ENCODE measurements around the gene SLC35G1. TPM values are rescaled to one million over a fixed set of nuclear protein-coding genes. Genes with fewer than 3 reads are reported as not detected.

The SLC35G1 gene, protein sequence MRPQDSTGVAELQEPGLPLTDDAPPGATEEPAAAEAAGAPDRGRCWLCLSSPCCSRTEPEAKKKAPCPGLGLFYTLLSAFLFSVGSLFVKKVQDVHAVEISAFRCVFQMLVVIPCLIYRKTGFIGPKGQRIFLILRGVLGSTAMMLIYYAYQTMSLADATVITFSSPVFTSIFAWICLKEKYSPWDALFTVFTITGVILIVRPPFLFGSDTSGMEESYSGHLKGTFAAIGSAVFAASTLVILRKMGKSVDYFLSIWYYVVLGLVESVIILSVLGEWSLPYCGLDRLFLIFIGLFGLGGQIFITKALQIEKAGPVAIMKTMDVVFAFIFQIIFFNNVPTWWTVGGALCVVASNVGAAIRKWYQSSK
- total RNA-seq (2021) (5.1 to 6.6 TPM (median 5.3 TPM) in 3 replicates), Bru-seq, nascent RNA (percentile 78 among the genes with signal in this experiment)
- long read RNA-seq, experiment 1, transcript SLC35G1-202 (3 exons, 2,402 nt), result minor isoform, 7 of 39 reads
- long read RNA-seq, experiment 1, transcript SLC35G1-203 (3 exons, 3,036 nt), result major isoform, 9 of 39 reads
- long read RNA-seq, experiment 1, partial matches to known transcripts, result 5 of 39 reads
- long read RNA-seq, experiment 1, other reads (novel, unspliced or antisense), result 16 of 39 reads
- long read RNA-seq, experiment 2, partial matches to known transcripts, result 0 of 9 reads
- long read RNA-seq, experiment 2, other reads (novel, unspliced or antisense), result 5 of 9 reads
- long read RNA-seq, experiment 3, partial matches to known transcripts, result 0 of 3 reads
- long read RNA-seq, experiment 3, other reads (novel, unspliced or antisense), result 2 of 3 reads

GRCh38 chr10:93893646-93894515 is at the start of gene SLC35G1:
SLC35G1 (plus strand) TSS chr10:93893978; CDS start chr10:93894034, 56 bp downstream.
- H3K27ac Mint-ChIP-seq, result no peak within 1 kb of the TSS
- CTCF ChIA-PET, result interaction anchor here (1.0 to 1.6 kb wide), 8 partner anchors 12 to 426 kb away, joined by 3 to 9 read pairs (median 4); no protein-coding TSS in a partner anchor
- ATAC-seq (peak; percentile 79), DNase-seq (ENCODE audit: low spot score) (peak; percentile 70)
- no peaks in the 10 kb centered on the region for H3K9me3 Mint-ChIP-seq
- POLR2A ChIA-PET, result interaction anchor here (0.6 to 1.2 kb wide), 3 partner anchors 14 to 216 kb away, joined by 3 to 7 read pairs (median 4); no protein-coding TSS in a partner anchor
- H3K4me3 Mint-ChIP-seq, result peak within 1 kb of the TSS; percentile 82
- peaks cover 62% of the 10 kb centered on the region for H3K27me3 Mint-ChIP-seq (ENCODE audit: low read depth)
- peaks cover 4% of the 10 kb centered on the region; the same call in 1 of the 2 replicates for H3K36me3 Mint-ChIP-seq
- peaks cover 38% of the 10 kb centered on the region for H3K4me1 Mint-ChIP-seq
- TF ChIP-seq, protein P1, sequence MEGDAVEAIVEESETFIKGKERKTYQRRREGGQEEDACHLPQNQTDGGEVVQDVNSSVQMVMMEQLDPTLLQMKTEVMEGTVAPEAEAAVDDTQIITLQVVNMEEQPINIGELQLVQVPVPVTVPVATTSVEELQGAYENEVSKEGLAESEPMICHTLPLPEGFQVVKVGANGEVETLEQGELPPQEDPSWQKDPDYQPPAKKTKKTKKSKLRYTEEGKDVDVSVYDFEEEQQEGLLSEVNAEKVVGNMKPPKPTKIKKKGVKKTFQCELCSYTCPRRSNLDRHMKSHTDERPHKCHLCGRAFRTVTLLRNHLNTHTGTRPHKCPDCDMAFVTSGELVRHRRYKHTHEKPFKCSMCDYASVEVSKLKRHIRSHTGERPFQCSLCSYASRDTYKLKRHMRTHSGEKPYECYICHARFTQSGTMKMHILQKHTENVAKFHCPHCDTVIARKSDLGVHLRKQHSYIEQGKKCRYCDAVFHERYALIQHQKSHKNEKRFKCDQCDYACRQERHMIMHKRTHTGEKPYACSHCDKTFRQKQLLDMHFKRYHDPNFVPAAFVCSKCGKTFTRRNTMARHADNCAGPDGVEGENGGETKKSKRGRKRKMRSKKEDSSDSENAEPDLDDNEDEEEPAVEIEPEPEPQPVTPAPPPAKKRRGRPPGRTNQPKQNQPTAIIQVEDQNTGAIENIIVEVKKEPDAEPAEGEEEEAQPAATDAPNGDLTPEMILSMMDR (IDR thresholded peaks at IDR 0.05), result no peak
- TF ChIP-seq SMAD3 (CRISPR knock-in tag; IDR thresholded peaks at IDR 0.05; ENCODE audit: borderline replicate concordance) (0 out of 2 replicates have a peak, but pooled peaks have one; percentile 28), KAT7 (CRISPR knock-in tag; IDR thresholded peaks at IDR 0.05; ENCODE audit: borderline replicate concordance) (no peak; the same call in 1 of the 2 replicates), MYBL2 (CRISPR knock-in tag; IDR thresholded peaks at IDR 0.05) (peak; percentile 89), E2F1 (CRISPR knock-in tag; IDR thresholded peaks at IDR 0.05) (peak; percentile 67; the same call in 1 of the 2 replicates), STAT6 (CRISPR knock-in tag; conservative IDR thresholded peaks at IDR 0.05; ENCODE audit: low read depth) (no peak), ZNF219 (CRISPR knock-in tag; IDR thresholded peaks at IDR 0.05; ENCODE audit: borderline replicate concordance) (0 out of 2 replicates have a peak, but pooled peaks have one; percentile 38), ZNF512 (CRISPR knock-in tag; IDR thresholded peaks at IDR 0.05; ENCODE audit: borderline replicate concordance) (no peak), EMX1 (CRISPR knock-in tag; IDR thresholded peaks at IDR 0.05) (no peak), ERG (CRISPR knock-in tag; IDR thresholded peaks at IDR 0.05) (no peak), RELA (CRISPR knock-in tag; IDR thresholded peaks at IDR 0.05; ENCODE audit: borderline replicate concordance) (peak; percentile 86), GRHL2 (CRISPR knock-in tag; IDR thresholded peaks at IDR 0.05; ENCODE audit: insufficient replicate concordance, severe bottlenecking) (no peak), JAZF1 (CRISPR knock-in tag; IDR thresholded peaks at IDR 0.05) (no peak), ZNF317 (CRISPR knock-in tag; IDR thresholded peaks at IDR 0.05; ENCODE audit: borderline replicate concordance, low read depth) (no peak), USF2 (CRISPR knock-in tag; IDR thresholded peaks at IDR 0.05) (peak; percentile 58), SP1 (CRISPR knock-in tag; conservative IDR thresholded peaks at IDR 0.05) (no peak; the same call in 1 of the 2 replicates)
- TF ChIP-seq, protein P2, sequence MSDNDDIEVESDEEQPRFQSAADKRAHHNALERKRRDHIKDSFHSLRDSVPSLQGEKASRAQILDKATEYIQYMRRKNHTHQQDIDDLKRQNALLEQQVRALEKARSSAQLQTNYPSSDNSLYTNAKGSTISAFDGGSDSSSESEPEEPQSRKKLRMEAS (CRISPR knock-in tag; IDR thresholded peaks at IDR 0.05), result peak; percentile 91
- TF ChIP-seq, protein P3, sequence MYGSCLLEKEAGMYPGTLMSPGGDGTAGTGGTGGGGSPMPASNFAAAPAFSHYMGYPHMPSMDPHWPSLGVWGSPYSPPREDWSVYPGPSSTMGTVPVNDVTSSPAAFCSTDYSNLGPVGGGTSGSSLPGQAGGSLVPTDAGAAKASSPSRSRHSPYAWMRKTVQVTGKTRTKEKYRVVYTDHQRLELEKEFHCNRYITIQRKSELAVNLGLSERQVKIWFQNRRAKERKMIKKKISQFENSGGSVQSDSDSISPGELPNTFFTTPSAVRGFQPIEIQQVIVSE (CRISPR knock-in tag; IDR thresholded peaks at IDR 0.05; ENCODE audit: borderline replicate concordance), result no peak
- TF ChIP-seq, protein P4, sequence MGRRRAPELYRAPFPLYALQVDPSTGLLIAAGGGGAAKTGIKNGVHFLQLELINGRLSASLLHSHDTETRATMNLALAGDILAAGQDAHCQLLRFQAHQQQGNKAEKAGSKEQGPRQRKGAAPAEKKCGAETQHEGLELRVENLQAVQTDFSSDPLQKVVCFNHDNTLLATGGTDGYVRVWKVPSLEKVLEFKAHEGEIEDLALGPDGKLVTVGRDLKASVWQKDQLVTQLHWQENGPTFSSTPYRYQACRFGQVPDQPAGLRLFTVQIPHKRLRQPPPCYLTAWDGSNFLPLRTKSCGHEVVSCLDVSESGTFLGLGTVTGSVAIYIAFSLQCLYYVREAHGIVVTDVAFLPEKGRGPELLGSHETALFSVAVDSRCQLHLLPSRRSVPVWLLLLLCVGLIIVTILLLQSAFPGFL (CRISPR knock-in tag; IDR thresholded peaks at IDR 0.05; ENCODE audit: borderline replicate concordance), result no peak

Measured in WTC11 (cell line).